Measurements from ENCODE around the gene ZNF280B.
"Not testable (repeated sequence)": the region's sequence is repeated elsewhere in the genome, so short reads cannot be mapped to it uniquely, and the experiment has no call there.

DNA sequence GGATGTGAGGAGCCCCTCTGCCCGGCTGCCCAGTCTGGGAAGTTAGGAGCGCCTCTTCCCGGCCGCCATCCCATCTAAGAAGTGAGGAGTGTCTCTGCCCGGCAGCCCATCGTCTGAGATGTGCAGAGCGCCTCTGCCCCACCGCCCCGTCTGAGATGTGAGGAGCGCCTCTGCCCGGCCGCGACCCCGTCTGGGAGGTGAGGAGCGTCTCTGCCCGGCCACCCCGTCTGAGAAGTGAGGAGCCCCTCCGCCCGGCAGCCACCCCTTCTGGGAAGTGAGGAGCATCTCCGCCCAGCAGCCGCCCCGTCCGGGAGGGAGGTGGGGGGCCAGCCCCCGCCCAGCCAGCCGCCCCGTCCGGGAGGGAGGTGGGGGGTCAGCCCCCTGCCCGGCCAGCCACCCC is 66.9 kb downstream of the ZNF280B start:
- TF ChIP-seq, protein P1, sequence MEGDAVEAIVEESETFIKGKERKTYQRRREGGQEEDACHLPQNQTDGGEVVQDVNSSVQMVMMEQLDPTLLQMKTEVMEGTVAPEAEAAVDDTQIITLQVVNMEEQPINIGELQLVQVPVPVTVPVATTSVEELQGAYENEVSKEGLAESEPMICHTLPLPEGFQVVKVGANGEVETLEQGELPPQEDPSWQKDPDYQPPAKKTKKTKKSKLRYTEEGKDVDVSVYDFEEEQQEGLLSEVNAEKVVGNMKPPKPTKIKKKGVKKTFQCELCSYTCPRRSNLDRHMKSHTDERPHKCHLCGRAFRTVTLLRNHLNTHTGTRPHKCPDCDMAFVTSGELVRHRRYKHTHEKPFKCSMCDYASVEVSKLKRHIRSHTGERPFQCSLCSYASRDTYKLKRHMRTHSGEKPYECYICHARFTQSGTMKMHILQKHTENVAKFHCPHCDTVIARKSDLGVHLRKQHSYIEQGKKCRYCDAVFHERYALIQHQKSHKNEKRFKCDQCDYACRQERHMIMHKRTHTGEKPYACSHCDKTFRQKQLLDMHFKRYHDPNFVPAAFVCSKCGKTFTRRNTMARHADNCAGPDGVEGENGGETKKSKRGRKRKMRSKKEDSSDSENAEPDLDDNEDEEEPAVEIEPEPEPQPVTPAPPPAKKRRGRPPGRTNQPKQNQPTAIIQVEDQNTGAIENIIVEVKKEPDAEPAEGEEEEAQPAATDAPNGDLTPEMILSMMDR (CRISPR knock-in tag; IDR thresholded peaks at IDR 0.05): not testable (repeated sequence)
- not testable (repeated sequence) for TF ChIP-seq ARNT2 (CRISPR knock-in tag; IDR thresholded peaks at IDR 0.05; ENCODE audit: low read depth); ZNF124 (CRISPR knock-in tag; IDR thresholded peaks at IDR 0.05)

All from HepG2 (cell line).